H1 (cell line): Measurements from ENCODE around the gene ZNF135. TPM values are rescaled to one million over a fixed set of nuclear protein-coding genes. Genes with fewer than 3 reads are reported as not detected.

Experiments
- BCL11A ChIP-seq, 2 experiments: IDR thresholded peaks; one replicate each; pipeline ENCODE4 v1.6.1; 2011; ENCODE audit warnings: low read depth in 2 of 2, low read length in 2 of 2, mild to moderate bottlenecking in 2 of 2
- CBX5 ChIP-seq: fragments of 300-800, 300-1000 bp; sonication (generic); IDR thresholded peaks from 2 replicates; pipeline ENCODE4 v1.7.1; 2016; ENCODE audit warnings: antibody characterized with exemption, low read length, low read depth
- CBX8 ChIP-seq: fragments of 300-800, 300-1000 bp; sonication (generic); IDR thresholded peaks from 2 replicates; pipeline ENCODE4 v1.7.1; 2016; ENCODE audit warnings: low read depth, low read length, borderline replicate concordance
- CEBPB ChIP-seq: IDR thresholded peaks from 2 replicates; pipeline ENCODE4 v1.6.1; 2012; ENCODE audit warnings: low read depth, low read length
- CHD2 ChIP-seq: IDR thresholded peaks from 2 replicates; pipeline ENCODE4 v1.6.1; 2012; ENCODE audit warnings: low read length, improper control_type of control experiment
- CREB1 ChIP-seq: IDR thresholded peaks from 2 replicates; pipeline ENCODE4 v1.6.1; 2012; ENCODE audit warnings: inconsistent platforms
- E2F6 ChIP-seq: IDR thresholded peaks from 2 replicates; pipeline ENCODE4 v1.6.1; 2012; ENCODE audit warnings: inconsistent platforms
- EZH2 ChIP-seq: fragments of 200-600 bp; sonication (generic); IDR thresholded peaks from 2 replicates; pipeline ENCODE4 v1.7.1; 2012; ENCODE audit warnings: low read depth, mild to moderate bottlenecking, moderate library complexity, low read length, inconsistent platforms; ENCODE audit not compliant: severe bottlenecking
- FOSL1 ChIP-seq: IDR thresholded peaks from 2 replicates; pipeline ENCODE4 v1.6.1; 2011; ENCODE audit warnings: mild to moderate bottlenecking, low read depth, low read length, moderate library complexity; ENCODE audit not compliant: insufficient read depth
- HDAC2 ChIP-seq, 2 experiments: fragments of 300-600 bp in 1 of 2; sonication (generic) in 1 of 2; IDR thresholded peaks; 2 replicates each; pipeline ENCODE4 v1.6.1; 2011 to 2012; ENCODE audit warnings: low read depth in 2 of 2, low read length in 2 of 2, mild to moderate bottlenecking in 2 of 2, moderate library complexity in 2 of 2, borderline replicate concordance in 1 of 2, inconsistent platforms in 1 of 2
- JUN ChIP-seq: IDR thresholded peaks from 2 replicates; pipeline ENCODE4 v1.6.1; 2011; ENCODE audit warnings: low read depth, mild to moderate bottlenecking, improper control_type of control experiment, low read length
- KDM1A ChIP-seq: fragments of 200-600, 300-600 bp; sonication (generic); IDR thresholded peaks from 2 replicates; pipeline ENCODE4 v1.7.1; 2016; ENCODE audit warnings: mild to moderate bottlenecking, low read length, borderline replicate concordance
- MAFK ChIP-seq: IDR thresholded peaks from 2 replicates; pipeline ENCODE4 v1.6.1; 2012; ENCODE audit warnings: low read depth, mild to moderate bottlenecking, improper control_type of control experiment, low read length
- PHF8 ChIP-seq: fragments of 200-600 bp; sonication (generic); conservative IDR thresholded peaks from 2 replicates; pipeline ENCODE4 v1.7.1; 2012; ENCODE audit warnings: low read depth, mild to moderate bottlenecking, inconsistent platforms, low read length, moderate library complexity
- RXRA ChIP-seq: IDR thresholded peaks from 2 replicates; pipeline ENCODE4 v1.6.1; 2011; ENCODE audit warnings: low read depth, mild to moderate bottlenecking, low read length, moderate library complexity; ENCODE audit not compliant: insufficient read depth
- SIN3A ChIP-seq, 2 experiments: IDR thresholded peaks in 1 of 2; conservative IDR thresholded peaks in 1 of 2; 2 replicates each; pipeline ENCODE4 v1.6.1; 2011 to 2012; ENCODE audit warnings: low read length in 2 of 2, improper control_type of control experiment in 1 of 2, low read depth in 1 of 2, mild to moderate bottlenecking in 1 of 2
- SRF ChIP-seq: IDR thresholded peaks from 2 replicates; pipeline ENCODE4 v1.6.1; 2011; ENCODE audit warnings: mild to moderate bottlenecking, low read depth, low read length, moderate library complexity
- SUZ12 ChIP-seq: fragments of 200-600 bp; sonication (generic); IDR thresholded peaks from 2 replicates; pipeline ENCODE4 v1.6.1; 2012; ENCODE audit warnings: mild to moderate bottlenecking, inconsistent platforms, low read length, moderate library complexity, mixed read lengths
- TAF1 ChIP-seq: IDR thresholded peaks from 2 replicates; pipeline ENCODE4 v1.6.1; 2011; ENCODE audit warnings: mild to moderate bottlenecking, low read depth, low read length
- TCF12 ChIP-seq: IDR thresholded peaks from 2 replicates; pipeline ENCODE4 v1.6.1; 2011; ENCODE audit warnings: low read depth, mild to moderate bottlenecking, low read length
- USF2 ChIP-seq: IDR thresholded peaks from 2 replicates; pipeline ENCODE4 v1.6.1; 2011; ENCODE audit warnings: low read length, improper control_type of control experiment
- polyA plus RNA-seq, 7 experiments: library from polyadenylated mRNA; depleted of rRNA in 3 of 7; stranded (reverse) in 5 of 7; unstranded in 2 of 7; fragments of >200 nt in 5 of 7; fragments of 200-250 nt in 2 of 7; gene quantifications; 1 replicate in 5 of 7; 2 replicates in 1 of 7; 4 replicates in 1 of 7; pipeline versions ENCODE4 v1.2.1 to v1.2.3, GENCODE V29; 2011 to 2013; ENCODE audit warnings: missing spikeins in 2 of 7, mixed read lengths in 2 of 7
- total RNA-seq: library from RNA; stranded (reverse); fragmentation: NEBNext Ultra II Directional; extraction: Animal tissue kit (Norgen Biotek cat#: 25700); gene quantifications from 2 replicates; pipeline ENCODE4 v1.2.1, GENCODE V29; 2021

The ZNF135 gene
- total and polyA plus RNA-seq, 2 of the 8 experiments (the other 6 are each of a cell fraction or from before 2014, with no cell fraction given) = 5.2 to 7.9 TPM

- TF ChIP-seq CBX5 (no peak), EZH2 (no peak), SUZ12 (no peak), HDAC2 (IDR thresholded peaks at IDR 0.05; ENCODE audit: borderline replicate concordance in 1 of 2, low read depth in 2 of 2, low read length in 2 of 2) (0 out of 4 replicates have a peak, but pooled peaks of 1 of the 2 experiments have one; percentile 26), CBX8 (no peak), TCF12 (peak; percentile 34; the same call in 1 of the 2 replicates), USF2 (peak; percentile 73), E2F6 (no peak), TAF1 (peak; percentile 81), JUN (0 out of 2 replicates have a peak, but pooled peaks have one; percentile 14), MAFK (no peak), CEBPB (no peak), FOSL1 (no peak), SRF (no peak), KDM1A (no peak; the same call in 1 of the 2 replicates), PHF8 (peak; percentile 94), RXRA (no peak), CREB1 (peak; percentile 91), BCL11A (IDR thresholded peaks at IDR 0.05; ENCODE audit: low read depth in 2 of 2, low read length in 2 of 2) (no peak), SIN3A (conservative IDR thresholded peaks at IDR 0.05 in 1 of 2, IDR thresholded peaks at IDR 0.05 in 1 of 2; ENCODE audit: low read depth in 1 of 2, low read length in 2 of 2) (no peak), CHD2 (peak; percentile 86)
Observed at GRCh38 chr19:58097781-58098681, 38.9 kb downstream of the ZNF135 start, which contains the start of gene ZSCAN18 (continued).
